CD4-positive, CD25-positive, alpha-beta regulatory T cell (primary cell): Measurements from ENCODE around the gene ANGPTL7. TPM values are rescaled to one million over a fixed set of nuclear protein-coding genes. Genes with fewer than 3 reads are reported as not detected.

Source experiments
- ATAC-seq, 2 donors: fragments of 150-1000 bp; cut with Tn5 transposase; one replicate each; pipeline ENCODE4 v1.10.0; 2021; ENCODE audit warnings: low read depth in 2 of 2, moderate number of reproducible peaks in 2 of 2, moderate library complexity in 1 of 2
- DNase-seq, 3 donors: peaks; one replicate each; pipeline versions ENCODE4 v3.0.0 to v3.0.0-alpha.2; 2012 to 2022; ENCODE audit warnings: mixed read lengths in 1 of 3
- H3K27ac ChIP-seq: one replicate; pipeline ENCODE4 v1.7.0; 2013; ENCODE audit warnings: mild to moderate bottlenecking, low read length; ENCODE audit not compliant: insufficient read depth, poor library complexity, severe bottlenecking
- H3K27me3 ChIP-seq: one replicate; pipeline ENCODE4 v1.7.0; 2013; ENCODE audit warnings: low read length; ENCODE audit not compliant: control insufficient read depth, insufficient read depth
- H3K36me3 ChIP-seq: one replicate; pipeline ENCODE4 v1.7.0; 2013; ENCODE audit warnings: mild to moderate bottlenecking, low read length, moderate library complexity; ENCODE audit not compliant: control insufficient read depth, insufficient read depth
- H3K4me1 ChIP-seq: 2 replicates; pipeline ENCODE4 v1.7.0; 2013; ENCODE audit warnings: mild to moderate bottlenecking, low read length; ENCODE audit not compliant: insufficient read depth, control insufficient read depth, poor library complexity, severe bottlenecking
- H3K4me3 ChIP-seq: one replicate; pipeline ENCODE4 v1.7.0; 2013; ENCODE audit warnings: low read depth, mild to moderate bottlenecking, low read length, moderate library complexity
- H3K9me3 ChIP-seq, 2 experiments: 1 replicate in 1 of 2; 2 replicates in 1 of 2; pipeline ENCODE4 v1.7.0; 2013; ENCODE audit warnings: low read length in 2 of 2, mild to moderate bottlenecking in 1 of 2, moderate library complexity in 1 of 2; ENCODE audit not compliant: control insufficient read depth in 2 of 2
- H3K27ac Mint-ChIP-seq, 3 donors: one replicate each; pipeline ENCODE4 v1.8.0; 2020 to 2022; ENCODE audit warnings: mild to moderate bottlenecking in 3 of 3, mixed read lengths in 3 of 3, moderate library complexity in 2 of 3
- H3K27me3 Mint-ChIP-seq: one replicate; pipeline ENCODE4 v1.8.0; 2022; ENCODE audit warnings: mild to moderate bottlenecking, mixed read lengths
- H3K36me3 Mint-ChIP-seq: one replicate; pipeline ENCODE4 v1.8.0; 2020; ENCODE audit warnings: mixed read lengths
- H3K4me1 Mint-ChIP-seq, 4 donors: one replicate each; pipeline ENCODE4 v1.8.0; 2020 to 2022; ENCODE audit warnings: mixed read lengths in 4 of 4, mild to moderate bottlenecking in 1 of 4
- H3K4me3 Mint-ChIP-seq, 4 donors: one replicate each; pipeline ENCODE4 v1.8.0; 2020 to 2022; ENCODE audit warnings: mild to moderate bottlenecking in 4 of 4, mixed read lengths in 4 of 4, moderate library complexity in 3 of 4
- H3K9me3 Mint-ChIP-seq, 7 donors: one replicate each; pipeline ENCODE4 v1.8.0; 2020 to 2022; ENCODE audit warnings: mixed read lengths in 7 of 7, mild to moderate bottlenecking in 3 of 7, moderate library complexity in 2 of 7
- polyA plus RNA-seq, 4 donors: library from polyadenylated mRNA; unstranded; fragments of 300-500 nt; fragmentation: Illumina TruSeq; gene quantifications; one replicate each; pipeline ENCODE4 v1.2.3, GENCODE V29; 2021
- total RNA-seq: library from RNA; stranded (reverse); gene quantifications from one replicate; pipeline ENCODE4 v1.2.3, GENCODE V29; 2022

The ANGPTL7 gene
- total and polyA plus RNA-seq, 5 donors from 2014 or later: not detected

DNA sequence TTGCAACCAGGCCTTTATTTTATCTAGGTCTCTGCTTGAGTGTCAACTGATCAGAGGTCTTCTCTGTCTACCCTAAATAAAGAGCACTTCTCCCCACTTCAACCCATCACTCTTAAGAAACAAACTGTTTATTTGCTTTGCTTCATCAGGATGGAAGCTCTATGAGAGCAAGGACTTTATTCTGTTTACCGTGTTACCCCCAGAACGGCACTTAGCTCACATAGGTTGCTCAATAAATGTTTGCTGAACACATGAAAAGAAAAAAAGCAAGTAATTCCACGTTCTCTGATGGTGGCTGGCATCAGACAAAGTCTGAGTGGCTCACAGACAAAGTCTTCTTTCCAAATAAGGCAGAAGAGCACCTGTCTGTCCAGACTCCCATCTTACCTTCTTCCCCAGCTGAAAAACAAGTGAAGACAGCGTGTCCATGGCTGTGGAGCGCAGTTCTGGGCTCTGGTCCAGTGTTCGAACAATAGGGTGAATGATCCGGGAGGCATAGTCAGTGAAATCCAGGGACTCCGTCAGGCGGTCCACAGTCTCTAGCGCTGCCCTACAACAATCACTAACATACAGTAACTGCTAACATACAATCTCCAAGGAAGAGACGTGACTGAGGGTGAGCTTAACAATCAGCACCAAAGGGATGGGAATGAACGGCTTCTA lies 22.9 kb downstream of the ANGPTL7 start:
- Mint-ChIP-seq H3K36me3 (peaks cover 67% of the 10 kb centered on the region), H3K9me3 (no peaks in the 10 kb centered on the region), H3K27me3 (no peaks in the 10 kb centered on the region), H3K4me3 (no peak overlapping the region), H3K4me1 (no peaks in the 10 kb centered on the region), H3K27ac (peak overlapping the region in 2 of 3 donors; percentile 28 to 32)
- Histone ChIP-seq H3K27ac (no peak overlapping the region), H3K27me3 (no peaks in the 10 kb centered on the region), H3K4me3 (no peak overlapping the region), H3K36me3 (peaks cover 99% of the 10 kb centered on the region), H3K9me3 (no peaks in the 10 kb centered on the region), H3K4me1 (no peaks in the 10 kb centered on the region)
- ATAC-seq (no peak), DNase-seq (no peak)

GRCh38 chr1:11214698-11215380 lies 25.7 kb downstream of the ANGPTL7 start:
- Histone ChIP-seq H3K4me1 (no peaks in the 10 kb centered on the region), H3K9me3 (no peaks in the 10 kb centered on the region), H3K36me3 (peaks cover 93% of the 10 kb centered on the region), H3K4me3 (no peak overlapping the region), H3K27ac (no peak overlapping the region), H3K27me3 (no peaks in the 10 kb centered on the region)
- no peaks in the 10 kb centered on the region for H3K9me3 Mint-ChIP-seq
- no peak overlapping the region for H3K4me3 Mint-ChIP-seq
- peak overlapping the region in 1 of 3 donors; percentile 78 for H3K27ac Mint-ChIP-seq
- peaks cover 72% of the 10 kb centered on the region for H3K36me3 Mint-ChIP-seq
- DNase-seq: no peak
- no peaks in the 10 kb centered on the region for H3K27me3 Mint-ChIP-seq
- no peak for ATAC-seq
- H3K4me1 Mint-ChIP-seq: no peaks in the 10 kb centered on the region

DNA sequence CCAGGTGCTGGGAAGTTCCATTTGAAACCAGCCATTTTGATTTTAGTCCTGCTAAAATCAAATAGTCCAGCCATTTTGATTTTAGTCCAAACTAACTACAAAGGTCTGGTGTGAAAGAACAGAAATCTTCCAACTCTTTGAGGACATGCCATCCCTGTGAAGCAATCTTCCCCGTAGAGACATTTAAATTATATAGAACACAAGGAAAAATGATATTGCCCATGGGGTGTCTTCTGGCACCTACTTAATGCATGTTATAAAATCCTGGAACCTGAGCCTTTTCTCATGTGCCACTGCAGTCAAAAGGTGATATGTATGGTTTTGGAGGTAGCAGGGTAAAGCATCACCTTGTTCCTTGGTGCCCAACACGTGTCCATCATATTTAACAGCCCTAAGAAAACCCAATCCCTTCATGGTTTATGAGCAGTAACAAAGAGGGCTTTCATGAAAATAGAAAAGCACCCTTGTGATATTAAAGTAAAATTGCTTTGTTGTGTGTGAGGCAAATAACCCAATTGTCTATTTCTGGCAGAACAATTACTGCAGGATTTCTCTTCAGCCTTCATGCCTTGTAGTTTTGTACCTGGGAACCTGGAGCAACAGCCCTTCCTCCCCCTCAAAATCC lies 26.3 kb downstream of the ANGPTL7 start:
- Histone ChIP-seq H3K27me3 (no peaks in the 10 kb centered on the region), H3K4me1 (no peaks in the 10 kb centered on the region), H3K27ac (no peak overlapping the region), H3K9me3 (no peaks in the 10 kb centered on the region), H3K36me3 (peaks cover 92% of the 10 kb centered on the region), H3K4me3 (no peak overlapping the region)
- DNase-seq (no peak), ATAC-seq (no peak)
- peaks cover 72% of the 10 kb centered on the region for H3K36me3 Mint-ChIP-seq
- peak overlapping the region in 1 of 3 donors; percentile 33 for H3K27ac Mint-ChIP-seq
- H3K27me3 Mint-ChIP-seq: no peaks in the 10 kb centered on the region
- peaks cover 0 to 3% (median 0%) of the 10 kb centered on the region in 4 donors for H3K4me1 Mint-ChIP-seq
- no peaks in the 10 kb centered on the region for H3K9me3 Mint-ChIP-seq
- no peak overlapping the region for H3K4me3 Mint-ChIP-seq

DNA sequence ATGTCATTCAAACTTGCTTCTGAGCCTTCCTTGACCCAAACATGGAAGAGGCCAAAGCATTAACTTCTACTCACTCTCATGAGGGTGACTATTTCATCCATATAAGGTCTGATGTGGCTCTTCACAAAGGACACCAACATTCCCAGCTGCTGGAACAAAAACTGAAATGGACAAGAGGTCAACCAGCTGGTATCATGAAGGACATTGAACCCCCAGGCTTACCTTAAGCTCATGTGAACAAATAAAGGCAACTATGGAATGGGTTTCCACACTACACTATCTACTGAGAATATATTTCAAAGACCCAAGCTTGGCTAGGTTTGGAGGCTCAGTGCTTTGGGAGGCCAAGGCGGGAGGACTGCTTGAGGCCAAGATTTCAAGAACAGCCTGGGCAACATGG lies 26.9 kb downstream of the ANGPTL7 start:
- peaks cover 87% of the 10 kb centered on the region for H3K36me3 ChIP-seq
- H3K4me3 Mint-ChIP-seq: no peak overlapping the region
- H3K27me3 ChIP-seq: no peaks in the 10 kb centered on the region
- DNase-seq (no peak), ATAC-seq (no peak)
- no peaks in the 10 kb centered on the region for H3K27me3 Mint-ChIP-seq
- H3K27ac ChIP-seq: no peak overlapping the region
- H3K4me1 ChIP-seq: no peaks in the 10 kb centered on the region
- H3K4me3 ChIP-seq: no peak overlapping the region
- no peaks in the 10 kb centered on the region for H3K9me3 Mint-ChIP-seq
- peaks cover 66% of the 10 kb centered on the region for H3K36me3 Mint-ChIP-seq
- H3K27ac Mint-ChIP-seq: peak overlapping the region in 1 of 3 donors; percentile 33
- peaks cover 0 to 4% (median 0%) of the 10 kb centered on the region in 4 donors for H3K4me1 Mint-ChIP-seq
- H3K9me3 ChIP-seq: no peaks in the 10 kb centered on the region

DNA sequence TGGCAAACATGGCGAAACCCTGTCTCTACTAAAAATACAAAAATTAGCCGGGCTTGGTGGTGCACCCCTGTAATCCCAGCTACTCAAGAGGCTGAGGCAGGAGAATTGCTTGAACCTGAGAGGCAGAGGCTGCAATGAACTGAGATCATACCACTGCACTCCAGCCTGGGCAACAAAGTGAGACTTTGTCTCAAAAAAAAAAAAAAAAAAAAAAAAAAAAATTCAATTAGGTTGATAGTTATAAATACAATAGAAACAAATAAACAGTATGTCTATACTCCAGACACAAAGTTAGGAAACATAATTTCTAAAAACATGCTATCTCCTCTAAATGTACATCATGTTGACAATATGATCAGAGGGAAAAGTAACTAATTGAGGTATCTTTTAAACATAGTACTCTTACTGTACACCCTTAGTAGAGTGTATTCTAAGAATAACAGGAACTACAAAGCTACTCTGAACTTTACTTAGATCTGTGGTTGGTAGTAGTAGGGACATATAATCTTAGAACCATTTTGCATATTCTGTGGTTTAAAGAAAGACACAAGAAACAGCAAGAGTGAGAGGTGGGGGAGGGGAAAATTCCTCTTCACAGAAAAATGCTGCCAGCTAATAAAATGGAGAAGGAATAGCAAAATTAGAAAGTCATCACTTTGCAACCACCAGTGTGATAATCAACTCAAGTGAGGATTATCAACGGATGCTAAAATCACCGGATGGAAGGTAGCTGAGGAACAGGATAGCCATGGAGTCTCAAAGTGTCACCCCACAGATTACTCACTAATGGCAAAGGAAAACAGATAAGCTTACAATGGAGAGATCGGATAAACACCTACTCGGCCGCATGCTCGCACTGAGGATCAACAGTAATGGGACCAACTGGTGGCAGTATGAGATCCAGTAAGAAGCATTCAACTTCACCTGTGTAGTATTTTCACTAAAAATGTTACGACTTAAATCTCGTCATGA lies 38.2 kb downstream of the ANGPTL7 start:
- Mint-ChIP-seq H3K4me1 (peaks cover 12 to 22% (median 16%) of the 10 kb centered on the region in 4 donors), H3K36me3 (peaks cover 58% of the 10 kb centered on the region)

GRCh38 chr1:11229203-11229602 lies 40.0 kb downstream of the ANGPTL7 start:
- peak overlapping the region in 1 of 4 donors; percentile 10 for H3K4me3 Mint-ChIP-seq
- Histone ChIP-seq H3K36me3 (peaks cover 84% of the 10 kb centered on the region), H3K4me3 (no peak overlapping the region), H3K4me1 (no peaks in the 10 kb centered on the region), H3K9me3 (no peaks in the 10 kb centered on the region), H3K27me3 (no peaks in the 10 kb centered on the region), H3K27ac (no peak overlapping the region)
- no peak for ATAC-seq
- DNase-seq: no peak
- peaks cover 62% of the 10 kb centered on the region for H3K36me3 Mint-ChIP-seq
- no peaks in the 10 kb centered on the region for H3K9me3 Mint-ChIP-seq
- H3K27ac Mint-ChIP-seq: peak overlapping the region; percentile 40 to 71 (median 55)
- no peaks in the 10 kb centered on the region for H3K27me3 Mint-ChIP-seq
- H3K4me1 Mint-ChIP-seq: peaks cover 8 to 20% (median 14%) of the 10 kb centered on the region in 4 donors

More for the DNA sequence above, 38.2 kb downstream of the ANGPTL7 start:
- H3K36me3 ChIP-seq: peaks cover 75% of the 10 kb centered on the region
- H3K4me3 ChIP-seq: no peak overlapping the region
- peak overlapping the region in 1 of 4 donors; percentile 0 for H3K4me3 Mint-ChIP-seq
- H3K27ac Mint-ChIP-seq: peak overlapping the region; percentile 40 to 86 (median 77)
- H3K9me3 Mint-ChIP-seq: no peaks in the 10 kb centered on the region
- H3K4me1 ChIP-seq: no peaks in the 10 kb centered on the region
- peak in 1 of 3 donors; percentile 41 for DNase-seq
- H3K27me3 Mint-ChIP-seq: no peaks in the 10 kb centered on the region
- peak in 1 of 2 donors; percentile 63 for ATAC-seq
- H3K9me3 ChIP-seq: no peaks in the 10 kb centered on the region
- no peaks in the 10 kb centered on the region for H3K27me3 ChIP-seq
- peak overlapping the region; percentile 14 for H3K27ac ChIP-seq

- Mint-ChIP-seq H3K27me3 (no peaks in the 10 kb centered on the region), H3K9me3 (no peaks in the 10 kb centered on the region), H3K4me3 (no peak overlapping the region), H3K4me1 (peaks cover 0 to 5% (median 0%) of the 10 kb centered on the region in 4 donors), H3K27ac (no peak overlapping the region), H3K36me3 (peaks cover 60% of the 10 kb centered on the region)
- Histone ChIP-seq H3K4me3 (no peak overlapping the region), H3K27me3 (no peaks in the 10 kb centered on the region), H3K4me1 (no peaks in the 10 kb centered on the region), H3K36me3 (peaks cover 95% of the 10 kb centered on the region), H3K9me3 (no peaks in the 10 kb centered on the region), H3K27ac (no peak overlapping the region)
- no peak for ATAC-seq
- no peak for DNase-seq
Measured at GRCh38 chr1:11233208-11233607, 44.1 kb downstream of the ANGPTL7 start.
